H1 (cell line): ENCODE measurements around the gene MNAT1.

Experiments
- CEBPB ChIP-seq: IDR thresholded peaks from 2 replicates; pipeline ENCODE4 v1.6.1; 2012; ENCODE audit warnings: low read depth, low read length
- PHF8 ChIP-seq: fragments of 200-600 bp; sonication (generic); conservative IDR thresholded peaks from 2 replicates; pipeline ENCODE4 v1.7.1; 2012; ENCODE audit warnings: low read depth, mild to moderate bottlenecking, inconsistent platforms, low read length, moderate library complexity
- POLR2AphosphoS5 ChIP-seq: IDR thresholded peaks from 2 replicates; pipeline ENCODE4 v1.6.1; 2011; ENCODE audit warnings: low read depth, low read length
- RAD21 ChIP-seq, 2 experiments: IDR thresholded peaks in 1 of 2; conservative IDR thresholded peaks in 1 of 2; 2 replicates each; pipeline ENCODE4 v1.6.1; 2011; ENCODE audit warnings: low read depth in 2 of 2, low read length in 2 of 2, improper control_type of control experiment in 1 of 2, inconsistent platforms in 1 of 2, mild to moderate bottlenecking in 1 of 2, moderate library complexity in 1 of 2
- RBBP5 ChIP-seq: IDR thresholded peaks from 2 replicates; pipeline ENCODE4 v1.7.1; 2012; ENCODE audit warnings: low read depth, mild to moderate bottlenecking, inconsistent platforms, low read length, moderate library complexity, borderline replicate concordance
- RFX5 ChIP-seq: IDR thresholded peaks from 2 replicates; pipeline ENCODE4 v1.6.1; 2011; ENCODE audit warnings: low read depth, low read length, improper control_type of control experiment, borderline replicate concordance
- TF ChIP-seq, protein P1 (sequence below), 3 experiments: IDR thresholded peaks; 1 replicate in 2 of 3; 2 replicates in 1 of 3; pipeline versions ENCODE4 v1.5.1 to v1.6.1; 2011; ENCODE audit warnings: low read length in 3 of 3, mild to moderate bottlenecking in 3 of 3, inconsistent platforms in 2 of 3, low read depth in 1 of 3, moderate library complexity in 1 of 3; ENCODE audit not compliant: insufficient read depth in 1 of 3; ENCODE audit errors: control extremely low read depth in 1 of 3

DNA sequence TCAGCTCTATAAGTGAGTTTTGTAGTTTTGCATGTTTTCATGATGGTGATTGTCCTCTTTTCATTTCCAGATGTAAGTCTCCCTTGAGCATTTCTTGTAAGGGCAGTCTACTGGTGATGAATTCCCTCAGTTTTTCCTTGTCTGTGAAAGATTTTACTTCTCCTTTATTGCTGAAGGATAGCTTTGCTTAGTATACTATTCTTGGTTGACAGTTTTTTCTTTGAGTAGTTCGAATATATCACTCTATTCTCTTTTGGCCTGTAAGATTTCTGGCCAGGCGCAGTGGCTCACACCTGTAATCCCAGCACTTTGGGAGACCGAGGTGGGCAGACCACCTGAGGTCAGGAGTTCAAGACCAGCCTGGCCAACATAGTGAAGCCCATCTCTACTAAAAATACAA lies 34.0 kb upstream of the MNAT1 start:
- TF ChIP-seq POLR2AphosphoS5, result no peak
- TF ChIP-seq, protein P1, sequence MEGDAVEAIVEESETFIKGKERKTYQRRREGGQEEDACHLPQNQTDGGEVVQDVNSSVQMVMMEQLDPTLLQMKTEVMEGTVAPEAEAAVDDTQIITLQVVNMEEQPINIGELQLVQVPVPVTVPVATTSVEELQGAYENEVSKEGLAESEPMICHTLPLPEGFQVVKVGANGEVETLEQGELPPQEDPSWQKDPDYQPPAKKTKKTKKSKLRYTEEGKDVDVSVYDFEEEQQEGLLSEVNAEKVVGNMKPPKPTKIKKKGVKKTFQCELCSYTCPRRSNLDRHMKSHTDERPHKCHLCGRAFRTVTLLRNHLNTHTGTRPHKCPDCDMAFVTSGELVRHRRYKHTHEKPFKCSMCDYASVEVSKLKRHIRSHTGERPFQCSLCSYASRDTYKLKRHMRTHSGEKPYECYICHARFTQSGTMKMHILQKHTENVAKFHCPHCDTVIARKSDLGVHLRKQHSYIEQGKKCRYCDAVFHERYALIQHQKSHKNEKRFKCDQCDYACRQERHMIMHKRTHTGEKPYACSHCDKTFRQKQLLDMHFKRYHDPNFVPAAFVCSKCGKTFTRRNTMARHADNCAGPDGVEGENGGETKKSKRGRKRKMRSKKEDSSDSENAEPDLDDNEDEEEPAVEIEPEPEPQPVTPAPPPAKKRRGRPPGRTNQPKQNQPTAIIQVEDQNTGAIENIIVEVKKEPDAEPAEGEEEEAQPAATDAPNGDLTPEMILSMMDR (IDR thresholded peaks at IDR 0.05; ENCODE audit: control extremely low read depth in 1 of 3, insufficient read depth in 1 of 3, low read depth in 1 of 3, low read length in 3 of 3), result no peak
- TF ChIP-seq PHF8, result no peak
- no peak for TF ChIP-seq CEBPB
- no peak for TF ChIP-seq RBBP5
- TF ChIP-seq RAD21 (IDR thresholded peaks at IDR 0.05 in 1 of 2, conservative IDR thresholded peaks at IDR 0.05 in 1 of 2; ENCODE audit: low read depth in 2 of 2, low read length in 2 of 2), result no peak
- TF ChIP-seq RFX5, result no peak
